ENCODE measurements around the gene TMUB1.

Gene TMUB1

DNA sequence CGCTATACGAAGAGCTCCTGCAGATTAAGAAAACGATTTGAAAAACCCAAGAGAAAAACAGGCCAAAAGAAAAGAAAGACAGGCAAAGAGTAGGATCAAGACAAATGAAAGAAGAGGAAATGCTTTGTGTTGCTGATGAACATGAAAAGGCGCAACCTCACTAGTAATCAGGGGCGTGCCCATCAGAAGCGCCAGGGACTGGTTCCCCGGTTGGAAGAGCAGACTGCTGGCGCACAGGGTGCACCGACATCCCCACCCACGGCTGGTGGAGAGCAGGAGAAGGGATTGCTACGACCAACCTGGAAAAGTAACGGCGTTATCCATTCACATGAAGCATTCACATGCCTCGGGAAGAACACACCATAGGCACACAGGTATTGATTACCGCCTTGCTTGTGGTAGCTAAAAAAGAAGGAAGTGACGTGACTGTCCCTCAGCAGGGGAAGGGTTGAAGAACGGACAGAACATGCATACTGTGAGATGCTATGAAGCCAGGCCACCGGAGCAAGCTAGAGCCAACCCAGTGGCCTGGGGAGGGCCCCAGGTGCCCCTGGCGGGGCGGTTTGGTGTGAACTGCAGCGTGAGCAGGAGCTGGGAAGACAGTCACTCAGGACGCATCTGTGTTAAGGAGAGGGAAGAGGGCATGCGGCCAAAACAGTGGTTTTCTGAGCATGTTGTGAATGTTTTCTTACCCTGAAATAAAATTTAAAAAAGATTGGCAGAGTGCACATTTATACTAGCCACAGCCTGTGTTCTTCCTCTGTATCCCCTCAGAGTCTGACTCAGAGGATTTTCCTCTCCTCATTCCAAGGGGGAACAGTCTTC, 21.3 kb upstream of the TMUB1 start:
- H3K4me3 ChIP-seq (ENCODE audit: low read length), result no peak overlapping the region
- H3K4me1 ChIP-seq (ENCODE audit: insufficient read depth, low read length), result no peaks in the 10 kb centered on the region
- no peaks in the 10 kb centered on the region for H3K27me3 ChIP-seq (ENCODE audit: insufficient read depth, low read length)
- no peaks in the 10 kb centered on the region for H3K9me3 ChIP-seq (ENCODE audit: low read length)
- peaks cover 8% of the 10 kb centered on the region for H3K36me3 ChIP-seq (ENCODE audit: insufficient read depth, low read length)
- H2AFZ ChIP-seq (ENCODE audit: low read depth, low read length), result no peak overlapping the region

DNA sequence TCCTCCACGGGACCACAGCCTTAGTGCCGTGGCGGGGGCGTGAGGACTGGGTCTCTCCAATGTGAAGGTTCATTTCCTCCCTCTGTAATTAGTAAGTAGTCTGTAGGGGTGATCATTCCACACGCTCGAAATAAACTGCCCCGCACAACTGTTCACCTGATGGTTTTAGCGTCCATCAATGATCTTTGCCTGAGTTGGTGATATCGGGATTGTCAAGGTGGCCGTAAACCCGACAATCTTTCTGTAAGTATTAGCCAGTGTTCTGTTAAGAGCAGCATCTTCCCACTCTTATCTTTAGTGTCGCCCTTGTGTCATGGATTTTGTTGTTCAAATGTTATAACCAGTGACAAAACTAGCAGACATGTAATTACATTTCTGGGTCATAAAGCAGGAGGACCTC, 20.7 kb upstream of the TMUB1 start:
- H3K4me1 ChIP-seq (ENCODE audit: insufficient read depth, low read length), result no peaks in the 10 kb centered on the region
- H3K4me3 ChIP-seq (ENCODE audit: low read length), result no peak overlapping the region
- H2AFZ ChIP-seq (ENCODE audit: low read depth, low read length), result no peak overlapping the region
- no peaks in the 10 kb centered on the region for H3K9me3 ChIP-seq (ENCODE audit: low read length)
- no peaks in the 10 kb centered on the region for H3K27me3 ChIP-seq (ENCODE audit: insufficient read depth, low read length)
- H3K36me3 ChIP-seq (ENCODE audit: insufficient read depth, low read length), result peaks cover 8% of the 10 kb centered on the region

DNA sequence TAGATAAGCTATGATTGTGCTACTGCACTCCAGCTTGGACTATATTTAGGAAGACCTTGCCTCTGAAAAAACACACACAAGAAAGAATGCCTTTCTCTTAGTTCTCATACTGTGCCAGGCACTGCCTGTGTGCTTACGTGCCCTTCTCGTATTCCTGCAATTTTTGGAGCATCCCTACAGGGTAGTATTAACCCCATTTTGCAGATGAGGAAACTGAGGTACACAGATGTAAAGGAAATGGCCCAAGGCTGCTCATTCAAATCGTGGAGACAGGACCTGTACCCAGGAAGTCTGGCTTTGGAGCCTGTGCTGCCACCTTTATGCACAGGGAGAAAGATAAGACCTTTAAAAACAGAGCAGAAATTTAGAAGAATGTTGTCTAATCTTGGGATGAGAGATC, 19.7 kb upstream of the TMUB1 start:
- Histone ChIP-seq H3K9me3 (ENCODE audit: low read length) (no peaks in the 10 kb centered on the region), H3K36me3 (ENCODE audit: insufficient read depth, low read length) (peaks cover 8% of the 10 kb centered on the region), H3K4me3 (ENCODE audit: low read length) (no peak overlapping the region), H2AFZ (ENCODE audit: low read depth, low read length) (no peak overlapping the region), H3K27me3 (ENCODE audit: insufficient read depth, low read length) (no peaks in the 10 kb centered on the region), H3K4me1 (ENCODE audit: insufficient read depth, low read length) (no peaks in the 10 kb centered on the region)

DNA sequence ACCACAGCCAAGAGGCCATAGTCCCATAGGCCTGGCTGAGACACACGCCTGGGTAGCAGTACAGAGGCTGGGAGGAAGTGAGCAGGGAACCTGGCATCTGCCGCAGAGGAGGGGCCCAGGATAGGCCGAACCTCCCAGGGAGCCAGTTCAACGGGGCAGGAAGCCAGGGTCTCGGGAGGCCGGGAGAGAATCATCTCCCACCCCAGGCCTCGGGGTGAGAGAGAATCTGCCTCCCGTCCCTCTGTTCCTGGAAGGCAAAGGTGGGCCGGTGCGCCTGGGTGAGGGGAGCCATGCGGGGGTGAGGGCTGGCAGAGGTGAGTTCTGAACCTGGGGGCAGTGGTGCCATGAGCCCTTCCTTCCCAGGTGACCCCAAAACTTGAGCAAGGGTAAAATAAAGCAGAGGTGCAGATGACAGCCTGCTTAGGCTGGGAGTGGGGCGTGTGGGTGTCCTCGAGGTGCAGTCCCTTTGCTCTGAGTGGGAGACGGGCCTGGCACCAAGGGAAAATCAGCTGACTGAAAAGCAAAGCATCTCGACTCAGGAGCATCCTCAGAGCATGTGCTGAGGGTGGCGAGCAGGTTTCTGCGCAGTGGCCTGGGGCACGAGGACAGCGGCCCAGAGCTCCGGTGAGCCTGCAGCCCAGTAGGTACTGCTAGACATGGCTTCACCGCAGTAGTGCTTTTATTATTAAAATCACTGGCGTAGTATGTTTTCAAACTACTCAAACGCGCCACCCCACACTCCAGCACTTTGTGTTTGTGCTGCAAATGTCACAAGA, 18.5 kb upstream of the TMUB1 start:
- no peak overlapping the region for H2AFZ ChIP-seq (ENCODE audit: low read depth, low read length)
- H3K4me3 ChIP-seq (ENCODE audit: low read length), result no peak overlapping the region
- no peaks in the 10 kb centered on the region for H3K9me3 ChIP-seq (ENCODE audit: low read length)
- H3K4me1 ChIP-seq (ENCODE audit: insufficient read depth, low read length), result no peaks in the 10 kb centered on the region
- H3K27me3 ChIP-seq (ENCODE audit: insufficient read depth, low read length), result no peaks in the 10 kb centered on the region
- H3K36me3 ChIP-seq (ENCODE audit: insufficient read depth, low read length), result peaks cover 8% of the 10 kb centered on the region

DNA sequence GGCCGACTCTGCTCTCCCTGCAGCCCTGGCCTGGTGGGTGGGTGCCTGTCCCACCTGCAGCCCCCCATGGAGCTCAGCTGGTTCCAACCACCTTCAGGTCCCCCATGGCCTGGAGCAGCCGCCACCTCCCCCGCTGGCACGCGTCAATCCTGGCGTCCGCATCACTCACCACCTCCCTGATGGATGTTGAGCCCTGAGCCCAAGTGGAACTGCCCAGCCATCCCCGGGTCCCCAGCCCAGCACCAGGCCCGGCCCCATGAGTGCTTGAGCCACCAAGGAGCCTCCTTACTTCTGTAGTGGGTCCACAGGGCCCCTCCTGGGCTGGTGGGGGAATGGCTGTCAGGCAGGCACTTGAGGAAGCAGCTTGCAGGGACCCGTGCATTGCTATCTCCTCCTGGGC, 17.6 kb upstream of the TMUB1 start:
- Histone ChIP-seq H3K4me1 (ENCODE audit: insufficient read depth, low read length) (no peaks in the 10 kb centered on the region), H3K9me3 (ENCODE audit: low read length) (no peaks in the 10 kb centered on the region), H3K4me3 (ENCODE audit: low read length) (no peak overlapping the region), H3K36me3 (ENCODE audit: insufficient read depth, low read length) (peaks cover 10% of the 10 kb centered on the region), H2AFZ (ENCODE audit: low read depth, low read length) (no peak overlapping the region), H3K27me3 (ENCODE audit: insufficient read depth, low read length) (no peaks in the 10 kb centered on the region)

DNA sequence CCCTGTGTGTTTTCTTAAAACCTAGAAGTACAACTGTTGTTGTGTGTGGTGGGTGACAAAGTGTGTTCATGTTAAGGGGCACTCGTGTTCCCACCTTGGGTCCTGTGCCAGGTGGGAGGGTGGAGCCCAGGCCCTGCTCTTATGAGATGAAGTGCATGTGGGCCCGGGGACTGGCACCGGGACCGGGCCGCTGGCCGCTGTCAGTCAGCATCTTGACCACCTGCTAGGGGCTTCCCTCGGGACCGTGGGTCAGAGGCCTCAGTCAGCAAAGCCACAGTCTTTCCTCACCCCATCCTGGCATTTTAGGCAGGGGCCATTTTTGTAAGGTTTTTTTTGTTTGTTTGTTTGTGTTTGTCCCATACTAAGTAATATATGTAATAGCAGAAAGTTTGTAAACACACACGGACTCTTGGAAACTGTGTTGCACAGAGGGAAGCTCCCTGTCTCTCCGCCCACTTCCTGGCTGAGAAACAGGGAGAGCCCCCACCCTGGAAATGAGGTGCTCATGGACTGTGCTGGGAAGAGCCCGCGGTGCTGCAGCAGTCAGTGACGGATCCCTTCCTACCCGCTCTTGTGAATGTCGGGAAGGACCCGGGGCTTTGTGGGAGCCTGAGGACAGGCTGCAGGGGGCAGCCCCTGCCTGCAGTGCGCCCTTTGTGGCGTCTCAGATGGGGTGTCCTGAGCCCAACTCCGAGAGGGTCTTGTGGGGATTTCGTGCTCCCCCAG, 16.4 kb upstream of the TMUB1 start:
- Histone ChIP-seq H3K4me3 (ENCODE audit: low read length) (no peak overlapping the region), H2AFZ (ENCODE audit: low read depth, low read length) (no peak overlapping the region), H3K36me3 (ENCODE audit: insufficient read depth, low read length) (peaks cover 10% of the 10 kb centered on the region), H3K9me3 (ENCODE audit: low read length) (no peaks in the 10 kb centered on the region), H3K27me3 (ENCODE audit: insufficient read depth, low read length) (no peaks in the 10 kb centered on the region), H3K4me1 (ENCODE audit: insufficient read depth, low read length) (no peaks in the 10 kb centered on the region)

DNA sequence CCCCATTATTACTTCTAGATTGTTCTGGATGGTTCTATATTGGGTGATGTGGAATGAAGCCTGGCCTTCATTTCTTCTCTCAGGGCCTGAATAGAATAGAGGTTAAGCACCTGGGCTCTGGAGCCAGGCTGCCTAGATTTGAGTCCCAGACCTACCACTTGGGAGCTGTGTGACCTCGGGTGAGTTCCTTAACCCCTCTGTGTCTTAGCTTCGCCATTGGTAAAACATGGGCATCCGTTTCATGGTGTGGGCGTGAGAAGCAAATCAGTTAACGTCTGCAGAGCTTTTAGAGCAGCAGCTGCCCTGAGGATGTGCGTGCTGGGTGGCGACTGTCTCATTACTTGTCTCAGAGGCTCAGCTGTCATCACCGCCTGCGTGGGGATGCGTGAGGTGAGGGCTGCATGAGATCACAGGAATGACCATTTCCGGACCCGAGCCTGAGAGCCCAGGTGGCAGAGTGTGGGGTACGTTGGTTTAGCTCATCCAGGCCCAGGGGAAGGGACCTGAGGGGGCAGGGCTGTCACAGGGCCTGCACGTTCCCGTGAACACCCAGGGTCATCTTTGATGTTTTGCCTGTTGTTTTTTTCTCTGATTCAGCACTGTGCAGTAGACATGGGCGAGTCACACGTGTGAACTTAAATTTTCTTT, 12.7 kb upstream of the TMUB1 start:
- no peaks in the 10 kb centered on the region for H3K9me3 ChIP-seq (ENCODE audit: low read length)
- H3K4me3 ChIP-seq (ENCODE audit: low read length), result no peak overlapping the region
- peaks cover 3% of the 10 kb centered on the region for H3K36me3 ChIP-seq (ENCODE audit: insufficient read depth, low read length)
- no peak overlapping the region for H2AFZ ChIP-seq (ENCODE audit: low read depth, low read length)
- H3K4me1 ChIP-seq (ENCODE audit: insufficient read depth, low read length), result no peaks in the 10 kb centered on the region
- no peaks in the 10 kb centered on the region for H3K27me3 ChIP-seq (ENCODE audit: insufficient read depth, low read length)

DNA sequence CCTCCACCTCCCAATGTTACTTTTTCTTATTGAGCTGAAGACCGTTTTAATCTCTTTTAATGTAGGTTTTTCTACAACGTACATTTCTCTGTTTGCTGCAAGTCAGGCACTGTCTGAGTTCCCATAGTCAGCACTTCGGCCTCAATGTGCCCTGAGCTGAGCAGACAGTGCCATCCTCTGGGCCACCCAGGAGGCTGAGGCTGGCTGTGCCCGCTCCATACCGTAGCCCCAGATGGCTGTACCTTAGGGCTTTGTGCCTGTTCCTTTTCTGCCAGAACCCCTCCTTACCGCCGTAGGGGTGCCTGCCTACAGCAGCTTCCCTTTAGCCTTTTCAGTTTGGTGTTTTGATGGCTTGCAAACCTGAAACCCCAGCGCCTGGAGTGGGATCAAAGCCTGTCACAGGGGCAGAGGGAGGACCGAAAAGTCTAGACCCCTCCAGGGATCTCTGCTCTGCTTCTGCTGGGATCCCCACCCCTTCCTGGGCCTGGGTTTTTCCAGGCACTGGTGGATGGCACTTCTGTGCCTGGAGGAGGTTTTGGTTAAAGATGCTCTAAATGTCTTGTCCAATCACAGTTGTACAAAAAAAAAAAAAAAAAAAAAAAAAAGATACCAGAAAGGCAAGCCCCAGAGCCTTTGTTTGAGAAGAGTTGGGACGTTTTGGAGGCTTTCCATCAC, 12.0 kb upstream of the TMUB1 start:
- Histone ChIP-seq H2AFZ (ENCODE audit: low read depth, low read length) (no peak overlapping the region), H3K4me1 (ENCODE audit: insufficient read depth, low read length) (no peaks in the 10 kb centered on the region), H3K36me3 (ENCODE audit: insufficient read depth, low read length) (peaks cover 3% of the 10 kb centered on the region), H3K9me3 (ENCODE audit: low read length) (no peaks in the 10 kb centered on the region), H3K4me3 (ENCODE audit: low read length) (no peak overlapping the region), H3K27me3 (ENCODE audit: insufficient read depth, low read length) (no peaks in the 10 kb centered on the region)

DNA sequence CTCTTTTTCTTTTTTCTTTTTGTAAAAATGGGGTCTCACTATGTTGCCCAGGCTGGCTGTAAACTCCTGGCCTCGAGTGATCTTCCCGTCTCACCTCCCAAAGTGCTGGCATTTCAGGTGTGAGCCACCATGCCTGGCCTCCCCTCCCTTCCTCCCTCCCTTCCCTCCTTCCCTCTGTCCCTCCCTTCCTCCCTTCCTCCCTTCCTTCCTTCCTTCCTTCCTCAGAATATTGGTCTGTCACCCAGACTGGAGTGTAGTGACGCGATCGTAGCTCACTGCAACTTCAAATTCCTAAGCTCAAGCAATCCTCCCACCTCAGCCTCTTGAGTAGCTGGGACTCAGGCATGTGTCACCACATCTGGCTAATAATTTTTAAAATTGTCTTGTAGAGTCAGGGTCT, 11.4 kb upstream of the TMUB1 start:
- Histone ChIP-seq H3K4me3 (ENCODE audit: low read length) (no peak overlapping the region), H2AFZ (ENCODE audit: low read depth, low read length) (no peak overlapping the region), H3K9me3 (ENCODE audit: low read length) (no peaks in the 10 kb centered on the region), H3K36me3 (ENCODE audit: insufficient read depth, low read length) (peaks cover 3% of the 10 kb centered on the region), H3K27me3 (ENCODE audit: insufficient read depth, low read length) (no peaks in the 10 kb centered on the region), H3K4me1 (ENCODE audit: insufficient read depth, low read length) (peaks cover 2% of the 10 kb centered on the region)

DNA sequence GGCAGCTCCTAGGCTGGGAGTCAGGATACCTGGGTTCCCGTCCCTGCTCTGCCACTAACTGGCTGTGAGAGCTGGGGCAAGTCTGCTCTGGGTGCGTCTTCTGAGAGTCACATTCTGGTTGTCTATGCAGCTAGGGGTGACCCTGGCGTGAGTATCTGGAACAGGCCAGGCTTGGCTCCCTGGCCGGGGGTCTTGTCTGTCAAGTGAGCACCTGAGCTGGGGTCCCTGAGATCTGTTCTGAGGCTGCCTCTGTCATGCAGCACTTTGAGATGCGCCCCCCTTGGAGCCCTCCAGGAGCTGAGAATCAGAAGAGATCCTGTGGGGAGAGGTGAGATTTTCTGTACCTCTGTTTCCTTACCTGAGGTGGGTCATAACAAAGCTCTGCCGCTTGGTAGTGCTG, 10.5 kb upstream of the TMUB1 start:
- Histone ChIP-seq H3K36me3 (ENCODE audit: insufficient read depth, low read length) (peaks cover 3% of the 10 kb centered on the region), H3K4me3 (ENCODE audit: low read length) (no peak overlapping the region), H3K4me1 (ENCODE audit: insufficient read depth, low read length) (peaks cover 11% of the 10 kb centered on the region)

DNA sequence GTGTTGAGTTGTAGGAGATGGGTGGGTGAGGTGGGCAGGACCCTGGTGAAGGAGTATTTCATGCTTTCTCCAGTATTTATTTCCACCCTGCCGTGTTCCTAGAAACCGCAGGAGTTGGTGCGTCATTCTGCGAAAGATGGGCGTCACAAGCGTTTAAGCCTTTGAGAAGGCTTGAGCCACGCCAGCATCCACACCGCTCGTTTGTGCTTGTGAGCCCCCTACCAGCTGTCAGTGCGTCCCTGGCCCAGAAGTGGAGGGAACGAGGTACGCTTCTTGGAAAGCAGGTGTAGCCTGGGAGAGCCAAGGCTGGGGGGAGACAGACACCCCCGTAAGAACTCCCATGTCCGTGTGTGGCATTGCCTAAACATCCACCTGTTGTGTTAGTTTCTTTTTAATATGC, 8.7 kb upstream of the TMUB1 start:
- Histone ChIP-seq H3K4me3 (ENCODE audit: low read length) (no peak overlapping the region), H3K27me3 (ENCODE audit: insufficient read depth, low read length) (no peaks in the 10 kb centered on the region), H3K9me3 (ENCODE audit: low read length) (no peaks in the 10 kb centered on the region), H3K4me1 (ENCODE audit: insufficient read depth, low read length) (peaks cover 23% of the 10 kb centered on the region), H3K36me3 (ENCODE audit: insufficient read depth, low read length) (peaks cover 3% of the 10 kb centered on the region), H2AFZ (ENCODE audit: low read depth, low read length) (no peak overlapping the region)

More for the DNA sequence above, 10.5 kb upstream of the TMUB1 start:
- H2AFZ ChIP-seq (ENCODE audit: low read depth, low read length), result no peak overlapping the region
- no peaks in the 10 kb centered on the region for H3K9me3 ChIP-seq (ENCODE audit: low read length)
- H3K27me3 ChIP-seq (ENCODE audit: insufficient read depth, low read length), result no peaks in the 10 kb centered on the region

DNA sequence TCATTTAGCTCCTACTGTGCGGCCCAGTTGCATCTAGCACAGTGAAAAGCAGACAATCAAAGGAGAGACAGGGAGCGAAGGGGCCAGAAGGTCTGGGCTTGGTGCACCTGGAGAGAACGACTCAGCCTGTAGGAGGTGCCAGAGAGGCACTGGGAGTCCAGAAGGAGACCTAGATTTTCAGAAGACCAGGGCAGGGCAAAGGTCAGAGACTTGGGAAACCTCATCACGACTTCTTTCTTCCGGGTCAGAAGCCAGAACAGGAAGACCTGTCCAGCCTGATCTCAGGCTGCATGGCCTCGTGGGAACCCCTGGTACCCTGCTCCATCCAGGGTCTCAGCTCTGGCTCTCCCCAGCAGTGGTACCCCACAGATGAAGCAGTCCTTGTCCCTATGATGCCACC, 8.1 kb upstream of the TMUB1 start:
- H3K4me1 ChIP-seq (ENCODE audit: insufficient read depth, low read length), result peaks cover 23% of the 10 kb centered on the region
- peaks cover 3% of the 10 kb centered on the region for H3K36me3 ChIP-seq (ENCODE audit: insufficient read depth, low read length)
- H3K9me3 ChIP-seq (ENCODE audit: low read length), result no peaks in the 10 kb centered on the region
- no peaks in the 10 kb centered on the region for H3K27me3 ChIP-seq (ENCODE audit: insufficient read depth, low read length)
- no peak overlapping the region for H3K4me3 ChIP-seq (ENCODE audit: low read length)
- no peak overlapping the region for H2AFZ ChIP-seq (ENCODE audit: low read depth, low read length)

Measured in neuron (in vitro differentiated cells).